ENCODE data around the gene BRME1.

DNA sequence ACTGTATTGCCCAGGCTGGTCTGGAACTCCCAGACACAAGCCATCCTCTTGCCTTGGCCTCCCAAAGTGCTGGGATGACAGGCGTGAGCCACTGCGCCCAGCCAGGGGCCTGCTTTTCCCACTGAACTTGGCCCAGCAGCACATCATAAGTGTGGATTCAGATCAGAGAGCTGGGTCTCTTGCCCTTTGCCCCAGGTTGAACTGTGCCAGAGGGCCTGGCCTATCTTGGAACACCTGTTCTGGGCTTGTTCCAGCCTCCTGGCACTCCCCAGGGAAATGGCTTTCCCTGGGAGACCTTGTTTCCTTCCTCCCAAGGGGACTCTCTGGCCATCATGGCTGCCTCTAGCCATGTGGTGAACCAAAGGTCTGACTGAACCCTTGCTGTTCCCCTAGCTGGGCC lies 3.5 kb upstream of the BRME1 start:
- TF ChIP-seq, protein P1, sequence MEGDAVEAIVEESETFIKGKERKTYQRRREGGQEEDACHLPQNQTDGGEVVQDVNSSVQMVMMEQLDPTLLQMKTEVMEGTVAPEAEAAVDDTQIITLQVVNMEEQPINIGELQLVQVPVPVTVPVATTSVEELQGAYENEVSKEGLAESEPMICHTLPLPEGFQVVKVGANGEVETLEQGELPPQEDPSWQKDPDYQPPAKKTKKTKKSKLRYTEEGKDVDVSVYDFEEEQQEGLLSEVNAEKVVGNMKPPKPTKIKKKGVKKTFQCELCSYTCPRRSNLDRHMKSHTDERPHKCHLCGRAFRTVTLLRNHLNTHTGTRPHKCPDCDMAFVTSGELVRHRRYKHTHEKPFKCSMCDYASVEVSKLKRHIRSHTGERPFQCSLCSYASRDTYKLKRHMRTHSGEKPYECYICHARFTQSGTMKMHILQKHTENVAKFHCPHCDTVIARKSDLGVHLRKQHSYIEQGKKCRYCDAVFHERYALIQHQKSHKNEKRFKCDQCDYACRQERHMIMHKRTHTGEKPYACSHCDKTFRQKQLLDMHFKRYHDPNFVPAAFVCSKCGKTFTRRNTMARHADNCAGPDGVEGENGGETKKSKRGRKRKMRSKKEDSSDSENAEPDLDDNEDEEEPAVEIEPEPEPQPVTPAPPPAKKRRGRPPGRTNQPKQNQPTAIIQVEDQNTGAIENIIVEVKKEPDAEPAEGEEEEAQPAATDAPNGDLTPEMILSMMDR (IDR thresholded peaks at IDR 0.05 in 2 of 3, conservative IDR thresholded peaks at IDR 0.05 in 1 of 3; ENCODE audit: borderline replicate concordance in 1 of 3, insufficient read depth in 1 of 3, low read depth in 2 of 3, low read length in 2 of 3): no peak
- no peak for TF ChIP-seq POLR2A (IDR thresholded peaks at IDR 0.05; ENCODE audit: borderline replicate concordance, extremely low read depth, insufficient read depth, insufficient read length)
- TF ChIP-seq EZH2 (IDR thresholded peaks at IDR 0.05): no peak
- TF ChIP-seq YY1 (IDR thresholded peaks at IDR 0.05; ENCODE audit: extremely low read depth, insufficient replicate concordance, low read depth, low read length): no peak
- no peak for TF ChIP-seq ZFX (IDR thresholded peaks at IDR 0.05)
